Skeletal muscle tissue (tissue), 4 donors: Measurements from ENCODE around the gene MIPEP. TPM values are rescaled to one million over a fixed set of nuclear protein-coding genes. Genes with fewer than 3 reads are reported as not detected.

ENCODE experiments used
- H3K27ac ChIP-seq: one replicate; pipeline ENCODE4 v1.7.0; 2013; ENCODE audit warnings: mild to moderate bottlenecking, low read depth, low read length, inconsistent platforms
- H3K27me3 ChIP-seq, 3 donors: one replicate each; pipeline ENCODE4 v1.7.0; 2013; ENCODE audit warnings: low read length in 3 of 3; ENCODE audit not compliant: control insufficient read depth in 3 of 3, insufficient read depth in 3 of 3
- H3K36me3 ChIP-seq, 3 donors: one replicate each; pipeline ENCODE4 v1.7.0; 2013; ENCODE audit warnings: low read length in 3 of 3; ENCODE audit not compliant: control insufficient read depth in 3 of 3, insufficient read depth in 3 of 3
- H3K4me1 ChIP-seq, 3 donors: one replicate each; pipeline ENCODE4 v1.7.0; 2013; ENCODE audit warnings: low read length in 3 of 3, mild to moderate bottlenecking in 3 of 3; ENCODE audit not compliant: control insufficient read depth in 3 of 3, insufficient read depth in 3 of 3
- H3K4me3 ChIP-seq, 3 donors: one replicate each; pipeline ENCODE4 v1.7.0; 2013; ENCODE audit warnings: low read length in 3 of 3
- H3K9ac ChIP-seq, 3 donors: one replicate each; pipeline ENCODE4 v1.7.0; 2013; ENCODE audit warnings: low read length in 3 of 3, mild to moderate bottlenecking in 3 of 3, moderate library complexity in 2 of 3, low read depth in 1 of 3
- H3K9me3 ChIP-seq, 3 donors: one replicate each; pipeline ENCODE4 v1.7.0; 2013; ENCODE audit warnings: low read length in 3 of 3; ENCODE audit not compliant: control insufficient read depth in 3 of 3
- total RNA-seq: library from RNA; depleted of rRNA; stranded (reverse); fragments of >200 nt; gene quantifications from one replicate; pipeline ENCODE4 v1.2.3, GENCODE V29; 2014
- donor health status: Osteomylitis.

The MIPEP gene
- total RNA-seq, 1 donor from 2014 or later: 13.6 TPM

GRCh38 chr13:23801141-23801540 is 88.1 kb downstream of the MIPEP start:
- H3K4me1 ChIP-seq: peaks cover 0 to 12% (median 4%) of the 10 kb centered on the region in 3 donors
- no peak overlapping the region for H3K9ac ChIP-seq
- H3K27me3 ChIP-seq: no peaks in the 10 kb centered on the region
- no peak overlapping the region for H3K4me3 ChIP-seq
- no peaks in the 10 kb centered on the region for H3K9me3 ChIP-seq
- H3K36me3 ChIP-seq: peaks cover 0 to 6% (median 0%) of the 10 kb centered on the region in 3 donors
- no peak overlapping the region for H3K27ac ChIP-seq

- Histone ChIP-seq H3K9ac (no peak overlapping the region), H3K36me3 (no peaks in the 10 kb centered on the region), H3K27ac (peak overlapping the region; percentile 8), H3K9me3 (no peaks in the 10 kb centered on the region), H3K4me3 (no peak overlapping the region), H3K27me3 (no peaks in the 10 kb centered on the region), H3K4me1 (peaks cover 4 to 12% (median 4%) of the 10 kb centered on the region in 3 donors)
Measured at GRCh38 chr13:23799945-23800344, 89.3 kb downstream of the MIPEP start.

- no peak overlapping the region for H3K4me3 ChIP-seq
- H3K9ac ChIP-seq: no peak overlapping the region
- no peaks in the 10 kb centered on the region for H3K9me3 ChIP-seq
- no peaks in the 10 kb centered on the region for H3K36me3 ChIP-seq
- H3K27ac ChIP-seq: no peak overlapping the region
- no peaks in the 10 kb centered on the region for H3K27me3 ChIP-seq
- peaks cover 4 to 17% (median 5%) of the 10 kb centered on the region in 3 donors for H3K4me1 ChIP-seq
Measured at GRCh38 chr13:23797276-23797903, 91.8 kb downstream of the MIPEP start.

GRCh38 chr13:23796551-23796950 is 92.6 kb downstream of the MIPEP start:
- no peak overlapping the region for H3K4me3 ChIP-seq
- no peaks in the 10 kb centered on the region for H3K9me3 ChIP-seq
- H3K27me3 ChIP-seq: no peaks in the 10 kb centered on the region

GRCh38 chr13:23794267-23795161 is 94.7 kb downstream of the MIPEP start:
- Histone ChIP-seq H3K4me1 (peaks cover 0 to 7% (median 5%) of the 10 kb centered on the region in 3 donors), H3K27ac (no peak overlapping the region), H3K27me3 (no peaks in the 10 kb centered on the region), H3K9ac (no peak overlapping the region), H3K4me3 (no peak overlapping the region), H3K9me3 (no peaks in the 10 kb centered on the region), H3K36me3 (no peaks in the 10 kb centered on the region)

More at GRCh38 chr13:23796551-23796950, 92.6 kb downstream of the MIPEP start:
- peaks cover 4 to 17% (median 5%) of the 10 kb centered on the region in 3 donors for H3K4me1 ChIP-seq
- no peaks in the 10 kb centered on the region for H3K36me3 ChIP-seq
- no peak overlapping the region for H3K27ac ChIP-seq
- no peak overlapping the region for H3K9ac ChIP-seq

- Histone ChIP-seq H3K27ac (no peak overlapping the region), H3K4me3 (no peak overlapping the region), H3K9ac (no peak overlapping the region), H3K9me3 (no peaks in the 10 kb centered on the region), H3K27me3 (no peaks in the 10 kb centered on the region), H3K36me3 (no peaks in the 10 kb centered on the region), H3K4me1 (peaks cover 0 to 7% (median 5%) of the 10 kb centered on the region in 3 donors)
Measured at GRCh38 chr13:23793711-23794110, 95.5 kb downstream of the MIPEP start.

- H3K9ac ChIP-seq: no peak overlapping the region
- no peaks in the 10 kb centered on the region for H3K9me3 ChIP-seq
- no peaks in the 10 kb centered on the region for H3K27me3 ChIP-seq
- no peak overlapping the region for H3K27ac ChIP-seq
- no peak overlapping the region for H3K4me3 ChIP-seq
- H3K36me3 ChIP-seq: no peaks in the 10 kb centered on the region
- peaks cover 0 to 7% (median 5%) of the 10 kb centered on the region in 3 donors for H3K4me1 ChIP-seq
Measured at GRCh38 chr13:23792680-23793079, 96.5 kb downstream of the MIPEP start.

GRCh38 chr13:23790577-23791170 is 98.5 kb downstream of the MIPEP start:
- H3K9me3 ChIP-seq: no peaks in the 10 kb centered on the region
- no peak overlapping the region for H3K27ac ChIP-seq
- H3K27me3 ChIP-seq: no peaks in the 10 kb centered on the region
- no peak overlapping the region for H3K4me3 ChIP-seq
- no peak overlapping the region for H3K9ac ChIP-seq
- H3K4me1 ChIP-seq: peaks cover 0 to 7% (median 5%) of the 10 kb centered on the region in 3 donors
- H3K36me3 ChIP-seq: no peaks in the 10 kb centered on the region

- Histone ChIP-seq H3K36me3 (no peaks in the 10 kb centered on the region), H3K9me3 (no peaks in the 10 kb centered on the region), H3K4me3 (no peak overlapping the region), H3K4me1 (peaks cover 0 to 5% (median 2%) of the 10 kb centered on the region in 3 donors), H3K27me3 (no peaks in the 10 kb centered on the region), H3K27ac (no peak overlapping the region), H3K9ac (no peak overlapping the region)
Measured at GRCh38 chr13:23789576-23790346, 99.4 kb downstream of the MIPEP start.
